ENCODE results near the gene CMA1.

GRCh38 chr14:24465368-24465767 lies 42.7 kb downstream of the CMA1 start:
- no peak for TF ChIP-seq CTCF (IDR thresholded peaks at IDR 0.05)
- no peak for TF ChIP-seq POLR2A (IDR thresholded peaks at IDR 0.05)

All from uterus (tissue), 2 donors.